ENCODE results near the gene ITGA11. TPM values are rescaled to one million over a fixed set of nuclear protein-coding genes. Genes with fewer than 3 reads are reported as not detected.

ITGA11 gene
- total and polyA plus RNA-seq, 2 of the 13 experiments (the other 11 are each of a cell fraction or from before 2014, with no cell fraction given) = not detected

DNA sequence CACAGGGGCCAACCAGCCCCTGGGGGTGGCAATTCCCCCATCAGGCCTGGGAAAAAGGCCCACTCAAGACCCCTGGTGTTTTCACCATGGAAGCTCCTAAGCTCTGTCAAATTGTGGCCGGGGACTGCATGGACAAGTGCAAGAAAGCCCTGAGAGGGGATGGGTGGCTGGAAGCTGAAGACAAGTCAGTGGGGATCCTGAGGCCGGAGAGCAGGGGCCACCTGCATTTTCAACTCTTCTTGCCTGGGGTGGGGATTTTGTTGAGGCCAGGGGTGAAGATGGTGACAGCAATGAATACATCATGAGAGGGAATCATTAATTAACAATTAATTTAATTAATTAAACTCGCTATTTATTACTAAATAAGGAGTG lies 120.5 kb downstream of the ITGA11 start:
- CTCF ChIA-PET (ENCODE audit: low intra/inter-chr PET ratio, low total read pairs) = no interaction called here

More for the DNA sequence above, 120.5 kb downstream of the ITGA11 start:
- POLR2A ChIA-PET = interaction anchor here (1.0 kb wide), 1 partner anchor 34 kb away, joined by 4 read pairs; the partner anchor contains the start of gene FEM1B
- Histone ChIP-seq H3K4me1 (ENCODE audit: insufficient read depth, low read length) (peaks cover 45% of the 10 kb centered on the region), H3K36me3 (replicated peaks in 1 of 2; ENCODE audit: control insufficient read depth in 1 of 2, insufficient read depth in 2 of 2, low read length in 2 of 2) (no peaks in the 10 kb centered on the region), H3K27ac (ENCODE audit: extremely low read length, insufficient read depth, low read length) (no peak overlapping the region), H4K20me1 (ENCODE audit: insufficient read depth, low read length) (no peaks in the 10 kb centered on the region), H3K9me3 (ENCODE audit: low read length) (peaks cover 5% of the 10 kb centered on the region; the same call in 1 of the 2 replicates), H3K79me2 (ENCODE audit: insufficient read depth, low read length) (no peaks in the 10 kb centered on the region), H3K9ac (ENCODE audit: insufficient read depth, low read depth, low read length) (no peak overlapping the region), H3K4me3 (replicated peaks in 1 of 3; ENCODE audit: insufficient read depth in 1 of 3, low read depth in 2 of 3, low read length in 3 of 3) (no peak overlapping the region), H3K4me2 (ENCODE audit: low read depth, low read length) (no peak overlapping the region), H2AFZ (ENCODE audit: low read length) (no peak overlapping the region), H3K27me3 (ENCODE audit: control insufficient read depth in 1 of 2, insufficient read depth in 2 of 2, low read length in 2 of 2) (peaks cover 2 to 22% of the 10 kb centered on the region in 2 experiments)
- no peak for DNase-seq (ENCODE audit: low spot score)
- 49% methylated on average over 3 of the region's 3 CpGs for WGBS (ENCODE audit: low lambda C conversion rate)
- in situ Hi-C loops (cut with HindIII; ENCODE audit: extremely low pct_ligation_motif_present, low pct_unique_long_range_greater_than_20kb) = no loop called here
- intact Hi-C loops (cut with micrococcal nuclease; ENCODE audit: unreplicated experiment) = no loop called here
- no peak for TF ChIP-seq ZC3H13 (CRISPR knock-in tag; IDR thresholded peaks at IDR 0.05)
- TF ChIP-seq ZBTB2 (CRISPR knock-in tag; IDR thresholded peaks at IDR 0.05; ENCODE audit: low read depth) = no peak
- TF ChIP-seq ZNF34 (CRISPR knock-in tag; IDR thresholded peaks at IDR 0.05; ENCODE audit: borderline replicate concordance) = no peak
- TF ChIP-seq FOSL1 (CRISPR knock-in tag; IDR thresholded peaks at IDR 0.05; ENCODE audit: borderline replicate concordance) = no peak
- no peak for TF ChIP-seq ZBTB7A (CRISPR knock-in tag; IDR thresholded peaks at IDR 0.05)
- TF ChIP-seq, protein P1, sequence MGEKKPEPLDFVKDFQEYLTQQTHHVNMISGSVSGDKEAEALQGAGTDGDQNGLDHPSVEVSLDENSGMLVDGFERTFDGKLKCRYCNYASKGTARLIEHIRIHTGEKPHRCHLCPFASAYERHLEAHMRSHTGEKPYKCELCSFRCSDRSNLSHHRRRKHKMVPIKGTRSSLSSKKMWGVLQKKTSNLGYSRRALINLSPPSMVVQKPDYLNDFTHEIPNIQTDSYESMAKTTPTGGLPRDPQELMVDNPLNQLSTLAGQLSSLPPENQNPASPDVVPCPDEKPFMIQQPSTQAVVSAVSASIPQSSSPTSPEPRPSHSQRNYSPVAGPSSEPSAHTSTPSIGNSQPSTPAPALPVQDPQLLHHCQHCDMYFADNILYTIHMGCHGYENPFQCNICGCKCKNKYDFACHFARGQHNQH (CRISPR knock-in tag; IDR thresholded peaks at IDR 0.05) = no peak
- BruUV-seq (replicated peaks) = no TSS peak
- no peak for ATAC-seq
- no peak for FAIRE-seq
